GM10248 (cell line): ENCODE measurements around the gene IPCEF1.
A peak's percentile ranks its signal among the peaks of the same experiment; 100 is the strongest.

Experiments used
- CTCF ChIA-PET: fragments of 300-600 bp; sonication (Branson Sonifier 250); formaldehyde crosslinking; extraction: SDS; loops from one replicate; lab custom pipeline; 2021; ENCODE audit warnings: antibody characterized with exemption; lab: Yijun Ruan, JAX
- POLR2A ChIA-PET: fragments of 350-650 bp; sonication (Branson Sonifier 250); formaldehyde crosslinking; extraction: SDS; loops from one replicate; lab custom pipeline; 2020; ENCODE audit warnings: antibody characterized with exemption; lab: Yijun Ruan, JAX
- DNase-seq: peaks from one replicate; pipeline ENCODE4 v3.0.0; 2012; ENCODE audit errors: extremely low spot score
- TF ChIP-seq, protein P1 (sequence below): IDR thresholded peaks from 2 replicates; pipeline ENCODE4 v1.5.1; 2012; ENCODE audit warnings: mild to moderate bottlenecking, low read depth; ENCODE audit errors: extremely low read depth, missing control alignments, control extremely low read depth

Gene IPCEF1

GRCh38 chr6:154268486-154268885 lies 88.1 kb downstream of the IPCEF1 start:
- no peak for DNase-seq
- POLR2A ChIA-PET, result no interaction called here
- CTCF ChIA-PET, result interaction anchor here (1.6 to 4.1 kb wide), 3 partner anchors 8 to 20 kb away, joined by 4 to 32 read pairs (median 7); no protein-coding TSS in a partner anchor
- TF ChIP-seq, protein P1, sequence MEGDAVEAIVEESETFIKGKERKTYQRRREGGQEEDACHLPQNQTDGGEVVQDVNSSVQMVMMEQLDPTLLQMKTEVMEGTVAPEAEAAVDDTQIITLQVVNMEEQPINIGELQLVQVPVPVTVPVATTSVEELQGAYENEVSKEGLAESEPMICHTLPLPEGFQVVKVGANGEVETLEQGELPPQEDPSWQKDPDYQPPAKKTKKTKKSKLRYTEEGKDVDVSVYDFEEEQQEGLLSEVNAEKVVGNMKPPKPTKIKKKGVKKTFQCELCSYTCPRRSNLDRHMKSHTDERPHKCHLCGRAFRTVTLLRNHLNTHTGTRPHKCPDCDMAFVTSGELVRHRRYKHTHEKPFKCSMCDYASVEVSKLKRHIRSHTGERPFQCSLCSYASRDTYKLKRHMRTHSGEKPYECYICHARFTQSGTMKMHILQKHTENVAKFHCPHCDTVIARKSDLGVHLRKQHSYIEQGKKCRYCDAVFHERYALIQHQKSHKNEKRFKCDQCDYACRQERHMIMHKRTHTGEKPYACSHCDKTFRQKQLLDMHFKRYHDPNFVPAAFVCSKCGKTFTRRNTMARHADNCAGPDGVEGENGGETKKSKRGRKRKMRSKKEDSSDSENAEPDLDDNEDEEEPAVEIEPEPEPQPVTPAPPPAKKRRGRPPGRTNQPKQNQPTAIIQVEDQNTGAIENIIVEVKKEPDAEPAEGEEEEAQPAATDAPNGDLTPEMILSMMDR, result no peak

DNA sequence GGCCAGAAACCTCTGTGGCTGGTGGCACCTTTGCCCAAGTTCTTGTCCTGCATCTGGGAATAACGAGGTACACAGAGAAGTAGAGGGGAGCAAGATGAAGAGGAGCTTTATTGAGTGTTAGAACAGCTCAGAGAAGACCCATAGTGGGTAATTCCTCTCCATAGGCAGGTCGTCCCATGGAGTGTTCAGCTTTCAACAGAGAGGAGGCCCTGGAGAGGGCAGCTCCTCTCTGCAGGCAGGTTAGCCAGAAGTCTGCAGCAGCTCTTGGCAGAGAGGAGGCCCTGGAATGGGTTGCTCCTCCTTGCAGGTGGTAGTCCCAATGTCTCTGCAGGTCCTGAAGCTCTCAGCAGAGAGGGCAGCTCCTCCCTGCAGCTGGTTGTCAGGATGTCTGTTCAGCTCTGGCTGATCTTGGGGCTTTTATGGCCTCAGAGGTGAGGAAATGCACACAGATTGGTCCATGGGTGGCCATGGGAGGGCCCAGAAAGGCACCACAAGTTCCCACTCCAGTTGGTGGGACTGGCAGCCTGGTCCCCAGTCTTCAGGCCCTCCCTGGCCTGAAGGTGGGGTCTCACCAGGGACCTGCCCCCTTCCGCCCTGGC lies 89.0 kb downstream of the IPCEF1 start:
- DNase-seq, result no peak
- TF ChIP-seq, protein P1, result no peak
- CTCF ChIA-PET, result interaction anchor here (1.3 to 4.1 kb wide), 4 partner anchors 8 to 45 kb away, joined by 3 to 32 read pairs (median 5); no protein-coding TSS in a partner anchor
- POLR2A ChIA-PET, result no interaction called here

- POLR2A ChIA-PET, result no interaction called here
These were observed 90.0 kb downstream of the IPCEF1 start for GRCh38 chr6:154266560-154267099.

GRCh38 chr6:154261688-154262397 lies 94.8 kb downstream of the IPCEF1 start:
- DNase-seq, result peak; percentile 20
- TF ChIP-seq, protein P1, result no peak
- CTCF ChIA-PET, result interaction anchor here (1.4 kb wide), 1 partner anchor 13 kb away, joined by 4 read pairs; no protein-coding TSS in a partner anchor
- POLR2A ChIA-PET, result no interaction called here

More at GRCh38 chr6:154266560-154267099, 90.0 kb downstream of the IPCEF1 start:
- DNase-seq, result no peak
- CTCF ChIA-PET, result interaction anchor here (0.8 to 4.1 kb wide), 7 partner anchors 9 to 44 kb away, joined by 3 to 32 read pairs (median 4); no protein-coding TSS in a partner anchor
- TF ChIP-seq, protein P1, result no peak

DNA sequence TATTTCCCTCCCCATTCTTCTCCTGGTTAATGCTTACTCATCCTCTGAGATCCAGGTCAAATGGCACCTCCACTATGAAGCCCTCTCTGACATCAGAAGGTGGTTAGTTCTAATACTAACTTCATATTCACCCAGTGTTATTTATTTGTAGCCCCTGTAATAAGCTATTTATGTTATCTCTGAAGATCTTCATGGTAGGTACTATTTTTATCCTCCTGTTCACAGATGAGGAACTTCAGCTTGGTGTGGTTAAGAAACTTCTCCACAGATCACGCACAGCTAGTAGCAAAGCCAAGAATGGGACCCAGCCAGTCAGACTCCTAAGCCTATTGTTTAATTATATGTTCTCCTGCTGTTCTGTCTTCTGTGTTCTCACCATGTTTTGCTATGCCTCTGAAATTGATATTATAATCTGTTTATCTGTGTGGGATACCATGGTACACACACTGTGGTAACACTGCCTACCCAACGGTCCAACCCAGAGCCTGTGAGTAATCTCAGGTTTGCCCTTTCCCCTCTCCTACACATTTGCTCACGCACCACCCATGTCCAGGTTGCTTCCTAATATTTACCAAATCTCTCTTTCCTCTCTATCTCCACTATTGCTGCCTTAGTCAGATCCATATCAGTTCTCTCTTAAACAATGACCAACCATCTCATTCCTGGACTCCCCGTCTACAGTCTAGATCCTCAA lies 98.4 kb downstream of the IPCEF1 start:
- ChIA-PET CTCF (interaction anchor here (0.8 to 3.1 kb wide), 3 partner anchors 10 to 17 kb away, joined by 3 to 11 read pairs (median 4); no protein-coding TSS in a partner anchor), POLR2A (no interaction called here)
- TF ChIP-seq, protein P1, result no peak
- peak; percentile 27 for DNase-seq

- CTCF ChIA-PET, result interaction anchor here (1.2 to 3.1 kb wide), 4 partner anchors 9 to 20 kb away, joined by 3 to 11 read pairs (median 4); no protein-coding TSS in a partner anchor
- DNase-seq, result no peak
- POLR2A ChIA-PET, result no interaction called here
- TF ChIP-seq, protein P1, result no peak
These were observed 99.5 kb downstream of the IPCEF1 start for GRCh38 chr6:154257067-154257466.
